Measurements from ENCODE around the gene FAM151B.

FAM151B gene

DNA sequence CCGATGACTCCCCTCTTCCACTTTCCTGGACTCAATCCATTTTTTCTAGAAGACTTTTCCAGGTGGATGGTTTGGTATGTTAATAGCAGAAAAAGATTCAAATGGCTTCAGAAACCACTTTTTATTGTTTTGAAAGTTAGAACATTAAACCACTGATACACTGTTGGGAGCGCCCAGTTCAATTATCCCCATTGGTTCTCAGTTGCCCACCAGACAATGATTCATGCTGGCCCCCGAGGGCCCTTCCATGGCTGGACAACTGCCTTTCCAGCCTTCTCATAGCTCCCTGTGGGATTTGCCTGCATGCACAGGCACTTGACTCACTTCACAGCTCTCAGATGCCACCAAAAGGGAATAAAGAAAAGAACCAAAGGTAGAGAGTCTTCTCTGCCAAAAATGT, 103.5 kb downstream of the FAM151B start:
- DNase-seq, result no peak

- no peak for DNase-seq
These were observed 104.2 kb downstream of the FAM151B start for GRCh38 chr5:80592105-80592504.
